HepG2 (cell line): ENCODE results near the gene OR1C1. TPM values are rescaled to one million over a fixed set of nuclear protein-coding genes. Genes with fewer than 3 reads are reported as not detected.

Experiments used
- ATAC-seq: fragments of 200-7000 bp; cut with Tn5 transposase; 3 replicates; pipeline ENCODE4 v1.9.1; 2020; ENCODE audit warnings: mild to moderate bottlenecking, moderate library complexity
- BruUV-seq: library from RNA; stranded (reverse); fragments of 400-500 nt; replicated peaks from 2 replicates; lab custom pipeline; 2021; lab: Mats Ljungman, UMichigan
- CTCF ChIA-PET: fragments of 300-600 bp; formaldehyde crosslinking; extraction: SDS; loops from one replicate; lab custom pipeline; 2021; ENCODE audit warnings: low total read pairs, inconsistent platforms, low intra/inter-chr PET ratio; lab: Yijun Ruan, JAX
- POLR2A ChIA-PET: fragments of 350-600 bp; sonication (Branson Sonifier 250); formaldehyde crosslinking; loops from one replicate; lab custom pipeline; 2020; ENCODE audit warnings: antibody characterized with exemption, inconsistent platforms; lab: Yijun Ruan, JAX
- DNase-seq: peaks from one replicate; pipeline ENCODE4 v3.0.0-alpha.2; 2015; ENCODE audit warnings: low spot score
- FAIRE-seq: peaks from 3 replicates; lab custom pipeline; 2011; peaks lifted over from hg19 to GRCh38; lab: Jason Lieb, UNC
- H2AFZ ChIP-seq: one replicate; pipeline ENCODE4 v1.6.1; 2011; ENCODE audit warnings: low read length, inconsistent platforms
- H3K27ac ChIP-seq: fragments of 300-600 bp; 3 replicates; pipeline ENCODE4 v1.8.0; 2011; ENCODE audit warnings: mixed run types, mild to moderate bottlenecking, mixed read lengths, low read length, inconsistent platforms; ENCODE audit not compliant: insufficient read depth; ENCODE audit errors: extremely low read length
- H3K27me3 ChIP-seq, 2 experiments: fragments of 200-600 bp in 1 of 2; 2 replicates in 1 of 2; 3 replicates in 1 of 2; pipeline versions ENCODE4 v1.6.0 to v1.8.0; 2011; ENCODE audit warnings: low read length in 2 of 2, mild to moderate bottlenecking in 2 of 2, moderate library complexity in 2 of 2, inconsistent platforms in 1 of 2; ENCODE audit not compliant: insufficient read depth in 2 of 2, control insufficient read depth in 1 of 2
- H3K36me3 ChIP-seq, 2 experiments: fragments of 200-600 bp in 1 of 2; replicated peaks in 1 of 2; 2 replicates in 1 of 2; 3 replicates in 1 of 2; pipeline versions ENCODE4 v1.5.1 to v1.8.0; 2011; ENCODE audit warnings: low read length in 2 of 2, inconsistent platforms in 1 of 2; ENCODE audit not compliant: insufficient read depth in 2 of 2, control insufficient read depth in 1 of 2
- H3K4me1 ChIP-seq: 2 replicates; pipeline ENCODE4 v1.5.1; 2012; ENCODE audit warnings: low read length, inconsistent platforms; ENCODE audit not compliant: insufficient read depth
- H3K4me2 ChIP-seq: 2 replicates; pipeline ENCODE4 v1.6.0; 2011; ENCODE audit warnings: low read depth, low read length, inconsistent platforms
- H3K4me3 ChIP-seq, 3 experiments: fragments of 200-600 bp in 1 of 3; sonication (generic), shearing (Covaris generic) in 1 of 3; replicated peaks in 1 of 3; 2 replicates each; pipeline ENCODE4 v1.5.1; 2011 to 2016; ENCODE audit warnings: low read length in 3 of 3, inconsistent platforms in 2 of 3, low read depth in 2 of 3, mild to moderate bottlenecking in 2 of 3, control low read depth in 1 of 3, mixed read lengths in 1 of 3; ENCODE audit not compliant: insufficient read depth in 1 of 3
- H3K79me2 ChIP-seq: one replicate; pipeline ENCODE4 v1.6.1; 2011; ENCODE audit warnings: low read length, inconsistent platforms; ENCODE audit not compliant: insufficient read depth
- H3K9ac ChIP-seq: 2 replicates; pipeline ENCODE4 v1.6.0; 2011; ENCODE audit warnings: mild to moderate bottlenecking, low read depth, low read length, inconsistent platforms; ENCODE audit not compliant: insufficient read depth
- H3K9me3 ChIP-seq: 2 replicates; pipeline ENCODE4 v1.5.1; 2012; ENCODE audit warnings: mild to moderate bottlenecking, low read length
- H4K20me1 ChIP-seq: 2 replicates; pipeline ENCODE4 v1.6.0; 2011; ENCODE audit warnings: inconsistent platforms, mild to moderate bottlenecking, low read length, moderate library complexity; ENCODE audit not compliant: insufficient read depth
- CBX5 ChIP-seq: sonication (generic); formaldehyde crosslinking; IDR thresholded peaks from 2 replicates; pipeline ENCODE4 v1.4.0; 2020; ENCODE audit warnings: missing genetic modification reagents, borderline replicate concordance
- FOXK1 ChIP-seq: sonication (generic); formaldehyde crosslinking; IDR thresholded peaks from 2 replicates; pipeline ENCODE4 v1.4.0; 2020; ENCODE audit warnings: low read depth, missing genetic modification reagents, borderline replicate concordance
- GATAD1 ChIP-seq: IDR thresholded peaks from 2 replicates; pipeline ENCODE4 v1.6.1; 2016; ENCODE audit warnings: missing genetic modification reagents, missing compliant biosample characterization
- HOXA7 ChIP-seq: sonication (generic); formaldehyde crosslinking; IDR thresholded peaks from 2 replicates; pipeline ENCODE4 v1.8.1; 2022; ENCODE audit warnings: mild to moderate bottlenecking, missing genetic modification reagents, moderate library complexity
- NKX3-1 ChIP-seq: sonication (generic); formaldehyde crosslinking; IDR thresholded peaks from 2 replicates; pipeline ENCODE4 v1.5.0; 2020; ENCODE audit warnings: missing genetic modification reagents
- PRPF4 ChIP-seq: fragments of 200-400 bp; formaldehyde crosslinking; IDR thresholded peaks from 2 replicates; pipeline ENCODE4 v1.6.1; 2016; ENCODE audit warnings: low read length, low read depth; ENCODE audit not compliant: poor library complexity, severe bottlenecking
- SOX13 ChIP-seq, 3 experiments: fragments of 450-650 bp in 1 of 3; sonication (generic) in 1 of 3; formaldehyde crosslinking in 1 of 3; IDR thresholded peaks in 2 of 3; conservative IDR thresholded peaks in 1 of 3; 2 replicates each; pipeline versions ENCODE4 v1.5.0 to v1.6.1; 2016 to 2020; ENCODE audit warnings: antibody characterized with exemption in 1 of 3, mild to moderate bottlenecking in 1 of 3, missing compliant biosample characterization in 1 of 3, missing genetic modification reagents in 1 of 3, moderate library complexity in 1 of 3
- SYNCRIP ChIP-seq: fragments of 200-400 bp; formaldehyde crosslinking; IDR thresholded peaks from 2 replicates; pipeline ENCODE4 v1.6.1; 2018; ENCODE audit warnings: mild to moderate bottlenecking, low read depth, low read length; ENCODE audit not compliant: insufficient read depth
- TCF7 ChIP-seq: sonication (generic); IDR thresholded peaks from 2 replicates; pipeline ENCODE4 v1.6.1; 2016; ENCODE audit warnings: antibody characterized with exemption, low read depth
- ZIK1 ChIP-seq: sonication (generic); formaldehyde crosslinking; IDR thresholded peaks from 2 replicates; pipeline ENCODE4 v1.5.0; 2020; ENCODE audit warnings: mild to moderate bottlenecking, low read depth, missing genetic modification reagents, borderline replicate concordance
- ZNF329 ChIP-seq: sonication (generic); formaldehyde crosslinking; IDR thresholded peaks from 2 replicates; pipeline ENCODE4 v1.9.0; 2021; ENCODE audit warnings: low read depth, mild to moderate bottlenecking, missing genetic modification reagents
- ZNF496 ChIP-seq: sonication (generic); formaldehyde crosslinking; IDR thresholded peaks from 2 replicates; pipeline ENCODE4 v1.8.1; 2023; ENCODE audit warnings: mild to moderate bottlenecking, moderate library complexity, missing genetic modification reagents; ENCODE audit not compliant: insufficient replicate concordance
- ZNF543 ChIP-seq: sonication (generic); formaldehyde crosslinking; IDR thresholded peaks from 2 replicates; pipeline ENCODE4 v1.4.0; 2020; ENCODE audit warnings: mild to moderate bottlenecking, missing genetic modification reagents
- ZNF552 ChIP-seq: sonication (generic); formaldehyde crosslinking; IDR thresholded peaks from 2 replicates; pipeline ENCODE4 v1.9.0; 2022; ENCODE audit warnings: missing genetic modification reagents, mild to moderate bottlenecking, borderline replicate concordance
- ZNF841 ChIP-seq: sonication (generic); formaldehyde crosslinking; IDR thresholded peaks from 2 replicates; pipeline ENCODE4 v1.8.1; 2023; ENCODE audit warnings: missing genetic modification reagents, borderline replicate concordance
- WGBS: methylation state at CpG from one replicate; pipeline ENCODE4 v1.1.6; 2017; ENCODE audit warnings: low lambda C conversion rate; 5-methylcytosine and 5-hydroxymethylcytosine counted together
- in situ Hi-C: cut with HindIII; loops from 2 replicates; pipeline ENCODE4 v1.10.0; 2017; ENCODE audit warnings: low pct_unique_long_range_greater_than_20kb; ENCODE audit not compliant: extremely low pct_ligation_motif_present
- intact Hi-C: fragments of 100-400 bp; cut with micrococcal nuclease; formaldehyde crosslinking; loops from one replicate; pipeline ENCODE4 v1.10.0; 2022; ENCODE audit not compliant: unreplicated experiment
- polyA plus RNA-seq, 8 experiments: library from polyadenylated mRNA; depleted of rRNA in 3 of 8; stranded (reverse) in 7 of 8; unstranded in 1 of 8; fragments of >200 nt; fragmentation: Illumina TruSeq in 4 of 8; extraction: Trizol in 4 of 8; gene quantifications; 2 replicates each; pipeline versions ENCODE4 v1.2.1 to v1.2.3, GENCODE V29; 2011 to 2016; ENCODE audit warnings: low read depth in 4 of 8, missing spikeins in 1 of 8, mixed read lengths in 1 of 8; ENCODE audit not compliant: insufficient read depth in 1 of 8
- total RNA-seq, 5 experiments: library from RNA; depleted of rRNA; stranded (reverse); fragments of >200 nt; fragmentation: Illumina TruSeq; extraction: Trizol; gene quantifications; 2 replicates each; pipeline ENCODE4 v1.2.3, GENCODE V29; 2016; ENCODE audit warnings: low read depth in 1 of 5
- TF ChIP-seq, protein P1 (sequence below): sonication (generic); formaldehyde crosslinking; IDR thresholded peaks from 2 replicates; pipeline ENCODE4 v1.9.0; 2021; ENCODE audit warnings: missing genetic modification reagents, borderline replicate concordance

OR1C1 gene
- total and polyA plus RNA-seq, 2 of the 13 experiments (the other 11 are each of a cell fraction or from before 2014, with no cell fraction given) = not detected

DNA sequence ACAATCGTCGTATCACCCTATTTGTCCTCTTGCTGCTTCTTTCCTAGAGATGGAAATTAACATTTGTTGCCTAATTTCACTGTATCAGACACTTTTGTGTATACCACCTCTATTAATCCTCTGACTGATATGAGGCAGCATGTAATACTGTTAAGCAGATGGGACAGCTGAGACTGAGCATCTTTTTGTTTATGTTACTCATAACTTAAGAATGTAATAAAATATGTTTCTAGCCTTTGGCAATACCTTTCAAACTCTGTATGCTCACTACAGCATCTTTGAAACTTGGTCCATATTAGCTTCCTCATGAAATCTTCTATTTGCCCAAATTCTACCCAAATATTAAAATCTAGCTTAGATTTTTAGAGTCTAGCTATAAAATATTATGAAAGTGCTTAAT, 19.6 kb downstream of the OR1C1 start:
- Histone ChIP-seq H3K9ac (no peak overlapping the region), H4K20me1 (no peaks in the 10 kb centered on the region), H3K27me3 (no peaks in the 10 kb centered on the region), H3K9me3 (peaks cover 86% of the 10 kb centered on the region), H3K79me2 (no peaks in the 10 kb centered on the region), H3K4me2 (no peak overlapping the region), H3K4me3 (no peak overlapping the region), H3K36me3 (no peaks in the 10 kb centered on the region), H3K27ac (no peak overlapping the region), H3K4me1 (no peaks in the 10 kb centered on the region), H2AFZ (no peak overlapping the region)
- BruUV-seq = no TSS peak
- TF ChIP-seq FOXK1 (CRISPR knock-in tag) (no peak), PRPF4 (no peak), NKX3-1 (CRISPR knock-in tag) (no peak), HOXA7 (CRISPR knock-in tag) (no peak), SYNCRIP (no peak), ZNF329 (CRISPR knock-in tag) (no peak), TCF7 (no peak), CBX5 (CRISPR knock-in tag) (no peak), ZNF841 (CRISPR knock-in tag) (no peak), SOX13 (IDR thresholded peaks at IDR 0.05) (no peak), SOX13 (CRISPR knock-in tag; conservative IDR thresholded peaks at IDR 0.05 in 1 of 2, IDR thresholded peaks at IDR 0.05 in 1 of 2) (no peak), ZNF543 (CRISPR knock-in tag) (no peak), ZNF496 (CRISPR knock-in tag) (no peak), ZNF552 (no peak), GATAD1 (CRISPR knock-in tag) (no peak), ZIK1 (no peak)
- TF ChIP-seq, protein P1, sequence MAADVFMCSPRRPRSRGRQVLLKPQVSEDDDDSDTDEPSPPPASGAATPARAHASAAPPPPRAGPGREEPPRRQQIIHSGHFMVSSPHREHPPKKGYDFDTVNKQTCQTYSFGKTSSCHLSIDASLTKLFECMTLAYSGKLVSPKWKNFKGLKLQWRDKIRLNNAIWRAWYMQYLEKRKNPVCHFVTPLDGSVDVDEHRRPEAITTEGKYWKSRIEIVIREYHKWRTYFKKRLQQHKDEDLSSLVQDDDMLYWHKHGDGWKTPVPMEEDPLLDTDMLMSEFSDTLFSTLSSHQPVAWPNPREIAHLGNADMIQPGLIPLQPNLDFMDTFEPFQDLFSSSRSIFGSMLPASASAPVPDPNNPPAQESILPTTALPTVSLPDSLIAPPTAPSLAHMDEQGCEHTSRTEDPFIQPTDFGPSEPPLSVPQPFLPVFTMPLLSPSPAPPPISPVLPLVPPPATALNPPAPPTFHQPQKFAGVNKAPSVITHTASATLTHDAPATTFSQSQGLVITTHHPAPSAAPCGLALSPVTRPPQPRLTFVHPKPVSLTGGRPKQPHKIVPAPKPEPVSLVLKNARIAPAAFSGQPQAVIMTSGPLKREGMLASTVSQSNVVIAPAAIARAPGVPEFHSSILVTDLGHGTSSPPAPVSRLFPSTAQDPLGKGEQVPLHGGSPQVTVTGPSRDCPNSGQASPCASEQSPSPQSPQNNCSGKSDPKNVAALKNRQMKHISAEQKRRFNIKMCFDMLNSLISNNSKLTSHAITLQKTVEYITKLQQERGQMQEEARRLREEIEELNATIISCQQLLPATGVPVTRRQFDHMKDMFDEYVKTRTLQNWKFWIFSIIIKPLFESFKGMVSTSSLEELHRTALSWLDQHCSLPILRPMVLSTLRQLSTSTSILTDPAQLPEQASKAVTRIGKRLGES = no peak
- WGBS = 3% methylated on average over 2 of the region's 2 CpGs
- no peak for DNase-seq
- no peak for FAIRE-seq
- intact Hi-C loops (no loop called here), in situ Hi-C loops (no loop called here)
- CTCF ChIA-PET = no interaction called here
- POLR2A ChIA-PET = no interaction called here
- ATAC-seq = no peak
